PC-3 (cell line): ENCODE results near the gene SLC13A1.

Source experiments
- EZH2 ChIP-seq: fragments of 300-600 bp; sonication (generic); IDR thresholded peaks from one replicate; pipeline ENCODE4 v1.6.1; 2017; ENCODE audit warnings: antibody characterized with exemption, mild to moderate bottlenecking, low read length; ENCODE audit not compliant: unreplicated experiment
- EZH2phosphoT487 ChIP-seq: fragments of 300-600 bp; sonication (generic); IDR thresholded peaks from 2 replicates; pipeline ENCODE4 v1.6.1; 2018; ENCODE audit warnings: mild to moderate bottlenecking, antibody characterized with exemption, low read length, borderline replicate concordance
- TF ChIP-seq, protein P1 (sequence below): fragments of 300-600 bp; sonication (generic); conservative IDR thresholded peaks from 2 replicates; pipeline ENCODE4 v1.5.1; 2017; ENCODE audit warnings: antibody characterized with exemption, low read depth, mild to moderate bottlenecking, low read length

DNA sequence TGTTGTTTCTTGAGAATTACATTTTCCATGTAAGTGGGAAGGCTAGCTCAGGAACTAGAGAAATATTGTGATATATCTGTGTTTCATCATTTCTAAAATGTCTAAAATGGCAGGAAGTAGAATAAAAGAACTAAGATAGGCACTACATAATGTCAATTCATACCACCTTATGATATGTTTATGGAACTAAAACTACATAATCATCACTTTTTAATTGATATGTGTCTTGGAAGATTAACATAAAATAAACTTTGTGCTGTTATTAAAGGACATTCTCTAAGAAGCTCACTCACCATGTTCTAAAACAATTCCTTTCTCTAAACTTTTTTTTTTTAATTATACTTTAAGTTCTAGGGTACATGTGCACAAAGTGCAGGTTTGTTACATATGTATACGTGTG, 120.7 kb downstream of the SLC13A1 start:
- TF ChIP-seq, protein P1, sequence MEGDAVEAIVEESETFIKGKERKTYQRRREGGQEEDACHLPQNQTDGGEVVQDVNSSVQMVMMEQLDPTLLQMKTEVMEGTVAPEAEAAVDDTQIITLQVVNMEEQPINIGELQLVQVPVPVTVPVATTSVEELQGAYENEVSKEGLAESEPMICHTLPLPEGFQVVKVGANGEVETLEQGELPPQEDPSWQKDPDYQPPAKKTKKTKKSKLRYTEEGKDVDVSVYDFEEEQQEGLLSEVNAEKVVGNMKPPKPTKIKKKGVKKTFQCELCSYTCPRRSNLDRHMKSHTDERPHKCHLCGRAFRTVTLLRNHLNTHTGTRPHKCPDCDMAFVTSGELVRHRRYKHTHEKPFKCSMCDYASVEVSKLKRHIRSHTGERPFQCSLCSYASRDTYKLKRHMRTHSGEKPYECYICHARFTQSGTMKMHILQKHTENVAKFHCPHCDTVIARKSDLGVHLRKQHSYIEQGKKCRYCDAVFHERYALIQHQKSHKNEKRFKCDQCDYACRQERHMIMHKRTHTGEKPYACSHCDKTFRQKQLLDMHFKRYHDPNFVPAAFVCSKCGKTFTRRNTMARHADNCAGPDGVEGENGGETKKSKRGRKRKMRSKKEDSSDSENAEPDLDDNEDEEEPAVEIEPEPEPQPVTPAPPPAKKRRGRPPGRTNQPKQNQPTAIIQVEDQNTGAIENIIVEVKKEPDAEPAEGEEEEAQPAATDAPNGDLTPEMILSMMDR, result no peak
- TF ChIP-seq EZH2phosphoT487 (no peak), EZH2 (no peak)
